GM12874 (cell line): ENCODE data around the gene CIART.

Experiments
- TF ChIP-seq, protein P1 (sequence below): IDR thresholded peaks from 2 replicates; pipeline ENCODE4 v1.5.1; 2011; ENCODE audit warnings: low read depth, mild to moderate bottlenecking, control low read depth, low read length, moderate library complexity; ENCODE audit not compliant: insufficient read depth

Gene CIART

DNA sequence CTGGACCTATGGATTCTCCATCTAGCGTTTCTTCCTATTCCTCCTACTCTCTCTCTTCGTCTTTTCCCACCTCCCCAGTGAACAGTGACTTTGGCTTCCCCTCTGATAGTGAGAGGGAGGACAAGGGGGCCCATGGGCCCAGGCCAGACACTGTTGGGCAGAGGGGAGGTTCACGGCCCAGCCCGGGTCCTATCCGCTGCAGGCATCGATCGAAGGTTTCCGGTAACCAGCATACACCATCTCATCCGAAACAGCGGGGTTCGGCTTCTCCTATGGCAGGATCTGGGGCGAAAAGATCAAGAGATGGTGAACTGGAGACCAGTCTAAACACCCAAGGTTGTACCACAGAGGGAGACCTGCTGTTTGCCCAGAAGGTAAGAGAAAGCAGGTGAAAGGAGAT lies 906 bp downstream of the CIART start:
- TF ChIP-seq, protein P1, sequence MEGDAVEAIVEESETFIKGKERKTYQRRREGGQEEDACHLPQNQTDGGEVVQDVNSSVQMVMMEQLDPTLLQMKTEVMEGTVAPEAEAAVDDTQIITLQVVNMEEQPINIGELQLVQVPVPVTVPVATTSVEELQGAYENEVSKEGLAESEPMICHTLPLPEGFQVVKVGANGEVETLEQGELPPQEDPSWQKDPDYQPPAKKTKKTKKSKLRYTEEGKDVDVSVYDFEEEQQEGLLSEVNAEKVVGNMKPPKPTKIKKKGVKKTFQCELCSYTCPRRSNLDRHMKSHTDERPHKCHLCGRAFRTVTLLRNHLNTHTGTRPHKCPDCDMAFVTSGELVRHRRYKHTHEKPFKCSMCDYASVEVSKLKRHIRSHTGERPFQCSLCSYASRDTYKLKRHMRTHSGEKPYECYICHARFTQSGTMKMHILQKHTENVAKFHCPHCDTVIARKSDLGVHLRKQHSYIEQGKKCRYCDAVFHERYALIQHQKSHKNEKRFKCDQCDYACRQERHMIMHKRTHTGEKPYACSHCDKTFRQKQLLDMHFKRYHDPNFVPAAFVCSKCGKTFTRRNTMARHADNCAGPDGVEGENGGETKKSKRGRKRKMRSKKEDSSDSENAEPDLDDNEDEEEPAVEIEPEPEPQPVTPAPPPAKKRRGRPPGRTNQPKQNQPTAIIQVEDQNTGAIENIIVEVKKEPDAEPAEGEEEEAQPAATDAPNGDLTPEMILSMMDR = no peak

DNA sequence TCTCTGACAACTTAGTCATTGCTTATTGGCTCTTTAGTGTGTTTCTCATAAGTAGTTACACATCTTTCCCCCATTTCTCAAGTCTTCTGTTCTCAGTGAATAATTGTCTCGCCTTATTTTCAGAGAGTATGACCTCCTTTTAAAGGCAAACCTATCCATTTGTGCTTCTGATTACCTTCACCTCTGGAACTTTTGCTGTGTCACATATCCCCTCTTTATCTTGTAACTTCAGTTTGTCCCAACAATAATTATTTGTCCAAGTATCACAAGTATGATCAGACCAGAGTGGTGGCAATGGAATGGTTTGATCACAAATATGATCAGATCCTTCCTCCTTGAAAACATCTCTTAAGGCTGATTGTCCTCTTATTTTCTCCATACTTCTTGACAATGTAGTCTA lies 6.0 kb downstream of the CIART start:
- TF ChIP-seq, protein P1 = no peak

DNA sequence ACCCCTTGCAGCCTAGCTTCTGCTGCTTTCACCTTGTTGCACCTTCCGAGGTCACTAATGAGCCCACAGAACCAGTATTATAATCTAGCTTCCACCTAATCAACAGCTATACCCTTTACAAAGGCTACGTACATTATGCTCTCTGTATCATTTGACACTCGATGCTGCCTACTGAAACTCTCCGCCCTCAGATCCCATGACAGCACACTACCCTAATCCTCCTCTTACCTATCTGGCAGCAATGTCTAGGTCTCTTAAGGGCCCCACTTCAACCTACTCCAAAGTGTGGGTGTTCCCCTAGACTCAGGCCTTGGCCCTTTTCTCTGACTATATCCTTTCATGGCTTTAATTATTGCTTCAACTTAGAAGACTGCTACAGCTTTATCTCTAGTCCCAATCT lies 6.5 kb downstream of the CIART start:
- TF ChIP-seq, protein P1 = no peak

DNA sequence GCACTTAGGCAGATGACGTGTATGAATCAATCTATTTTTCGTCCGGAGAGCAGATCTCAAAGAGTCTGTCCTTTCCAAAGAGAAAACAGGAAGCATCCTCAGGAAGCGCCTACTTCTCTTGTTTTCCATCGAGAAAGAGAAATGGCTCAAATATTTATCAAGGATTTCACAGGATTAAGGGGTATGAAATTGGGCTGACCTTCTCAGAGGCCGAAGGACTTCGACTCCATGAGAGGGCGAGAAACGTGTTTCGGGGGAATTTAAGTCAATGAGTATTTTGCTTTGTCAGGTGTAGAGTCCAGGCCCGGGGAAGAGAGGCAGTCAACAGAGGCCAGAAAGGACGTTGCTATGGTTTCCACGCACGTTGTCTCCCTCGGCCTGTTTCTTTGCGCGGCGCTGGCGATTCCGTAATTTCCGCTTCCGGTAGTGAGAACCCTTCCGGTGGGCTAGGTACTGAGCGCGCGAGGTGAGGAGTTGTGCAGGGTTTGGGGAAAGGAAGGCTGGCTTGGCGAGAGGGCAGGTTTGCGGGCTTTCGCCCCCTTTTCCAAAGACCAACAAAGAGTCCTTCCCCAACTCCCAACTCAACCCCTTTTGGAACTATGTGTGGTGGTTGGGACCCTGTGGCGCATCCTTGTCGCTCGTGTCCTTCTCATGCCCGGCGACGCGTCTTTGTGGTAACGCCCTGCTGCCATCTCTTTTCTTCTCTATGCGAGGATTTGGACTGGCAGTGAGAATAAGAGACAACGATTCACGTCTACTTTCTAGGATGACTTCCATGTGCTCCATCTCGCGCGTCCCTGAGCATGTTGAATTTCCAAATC lies 11.3 kb downstream of the CIART start, which contains the start of gene MRPS21:
Gene MRPS21 (plus strand): TSS at position 429 of the 821 bp plus-strand sequence. CDS start 506 bp downstream, outside the sequence.
- TF ChIP-seq, protein P1 = no peak

DNA sequence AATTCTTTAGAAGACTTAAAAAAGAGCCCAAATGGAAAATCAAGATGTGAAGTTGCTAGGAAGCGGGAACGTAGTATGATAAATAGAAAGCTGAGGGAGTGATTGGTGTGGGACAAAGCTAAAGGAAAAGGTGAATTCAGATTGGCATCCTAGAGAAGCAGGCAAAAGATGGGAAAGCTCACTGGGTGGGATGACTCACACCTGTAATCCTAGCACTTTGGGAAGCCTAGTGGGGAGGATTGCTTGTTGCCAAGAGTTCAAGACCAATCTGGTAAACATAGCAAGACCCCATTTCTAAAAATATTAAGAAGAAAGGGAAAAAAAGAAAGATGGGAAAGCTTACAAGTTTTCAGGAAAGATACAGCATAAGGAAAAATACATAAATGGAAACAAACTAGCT lies 13.1 kb downstream of the CIART start:
- TF ChIP-seq, protein P1 = no peak

DNA sequence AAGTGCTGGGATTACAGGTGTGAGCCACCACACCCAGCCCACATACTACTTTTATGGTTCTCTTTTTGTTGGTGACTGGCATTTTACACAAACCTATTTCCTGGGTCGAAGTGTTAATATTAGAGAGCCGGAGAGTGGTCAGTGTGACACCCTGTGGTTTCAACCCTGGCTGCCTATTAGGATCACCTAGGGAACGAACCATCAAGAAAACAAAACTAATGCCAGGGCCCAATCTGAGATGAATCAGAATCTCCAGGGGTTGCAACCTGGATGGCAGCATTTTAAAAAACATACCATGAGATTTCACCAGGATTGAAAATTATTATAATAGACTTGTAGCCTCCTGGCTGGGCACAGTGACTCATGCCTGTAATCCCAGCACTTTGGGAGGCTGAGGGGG lies 17.4 kb downstream of the CIART start:
- TF ChIP-seq, protein P1 = no peak

DNA sequence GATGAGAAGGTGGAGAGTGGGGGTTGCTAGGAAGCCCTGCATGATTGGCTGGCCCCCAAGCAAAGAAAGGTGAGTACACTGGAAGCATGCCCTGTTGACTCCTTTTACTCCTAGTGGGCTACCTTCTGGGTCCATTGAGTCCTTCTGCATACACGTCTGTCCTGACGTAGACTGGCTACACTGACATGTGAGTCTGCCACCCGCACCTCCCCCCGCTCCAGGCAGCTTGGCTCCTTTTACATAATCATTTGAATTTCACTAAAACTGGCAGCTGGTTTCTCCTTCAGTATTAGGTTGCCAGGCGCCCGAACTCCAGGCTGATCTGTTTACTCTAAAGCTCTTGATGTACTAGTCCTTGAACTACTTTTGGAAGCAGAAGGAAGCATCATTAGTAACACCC lies 20.0 kb downstream of the CIART start:
- TF ChIP-seq, protein P1 = no peak
